Measurements from ENCODE around the gene HELQ. TPM values are rescaled to one million over a fixed set of nuclear protein-coding genes. Genes with fewer than 3 reads are reported as not detected.

Gene HELQ
- total and polyA plus RNA-seq, 2 of the 13 experiments (the other 11 are each of a cell fraction or from before 2014, with no cell fraction given): 6.6 to 10.8 TPM

DNA sequence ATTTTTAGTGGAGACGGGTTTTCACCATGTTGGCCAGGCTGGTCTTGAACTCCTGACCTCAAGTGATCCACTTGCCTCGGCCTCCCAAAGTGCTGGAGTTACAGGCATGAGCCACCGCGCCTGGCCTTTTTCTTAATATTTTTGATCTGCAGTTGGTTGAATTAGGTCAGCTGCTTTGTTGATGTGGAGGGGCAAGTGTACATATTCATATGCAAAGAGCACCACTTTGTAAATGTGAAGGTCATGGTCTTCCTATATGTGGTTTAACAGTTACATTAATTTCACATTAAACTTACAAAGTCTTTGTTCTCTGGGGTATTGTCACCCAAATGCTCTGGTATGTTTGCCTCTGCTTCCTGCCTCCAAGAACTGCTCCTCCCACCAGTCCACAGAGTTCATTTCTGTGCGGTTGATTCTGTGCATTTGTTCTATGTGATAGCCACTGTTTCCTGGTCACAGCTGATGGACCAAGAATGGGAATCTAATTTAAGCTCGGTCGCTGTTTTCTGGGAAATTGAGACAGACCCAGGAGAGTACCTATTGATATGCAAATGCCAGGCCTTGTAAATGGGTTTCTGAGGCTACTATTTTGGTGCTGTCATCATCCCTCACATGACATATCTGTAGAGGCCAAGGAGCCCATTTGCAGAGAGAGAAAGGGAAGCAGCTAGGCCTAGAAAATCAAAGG lies 94.1 kb downstream of the HELQ start (continued):
- TF ChIP-seq KAT8 (CRISPR knock-in tag; IDR thresholded peaks at IDR 0.05) (peak; percentile 61), PRMT3 (CRISPR knock-in tag; IDR thresholded peaks at IDR 0.05; ENCODE audit: borderline replicate concordance, low read depth) (no peak), SYNCRIP (IDR thresholded peaks at IDR 0.05; ENCODE audit: insufficient read depth, low read depth, low read length) (no peak), ARNT2 (CRISPR knock-in tag; IDR thresholded peaks at IDR 0.05; ENCODE audit: low read depth) (0 out of 2 replicates have a peak, but pooled peaks have one; percentile 43), TGIF2 (CRISPR knock-in tag; IDR thresholded peaks at IDR 0.05) (no peak), ZNF724P (CRISPR knock-in tag; IDR thresholded peaks at IDR 0.05; ENCODE audit: borderline replicate concordance) (no peak), MYC (CRISPR knock-in tag; IDR thresholded peaks at IDR 0.05; ENCODE audit: borderline replicate concordance) (no peak), ARHGAP35 (CRISPR knock-in tag; IDR thresholded peaks at IDR 0.05; ENCODE audit: borderline replicate concordance) (no peak), ZNF543 (CRISPR knock-in tag; IDR thresholded peaks at IDR 0.05) (no peak), ZNF530 (CRISPR knock-in tag; IDR thresholded peaks at IDR 0.05; ENCODE audit: low read depth) (no peak)
- TF ChIP-seq, protein P1, sequence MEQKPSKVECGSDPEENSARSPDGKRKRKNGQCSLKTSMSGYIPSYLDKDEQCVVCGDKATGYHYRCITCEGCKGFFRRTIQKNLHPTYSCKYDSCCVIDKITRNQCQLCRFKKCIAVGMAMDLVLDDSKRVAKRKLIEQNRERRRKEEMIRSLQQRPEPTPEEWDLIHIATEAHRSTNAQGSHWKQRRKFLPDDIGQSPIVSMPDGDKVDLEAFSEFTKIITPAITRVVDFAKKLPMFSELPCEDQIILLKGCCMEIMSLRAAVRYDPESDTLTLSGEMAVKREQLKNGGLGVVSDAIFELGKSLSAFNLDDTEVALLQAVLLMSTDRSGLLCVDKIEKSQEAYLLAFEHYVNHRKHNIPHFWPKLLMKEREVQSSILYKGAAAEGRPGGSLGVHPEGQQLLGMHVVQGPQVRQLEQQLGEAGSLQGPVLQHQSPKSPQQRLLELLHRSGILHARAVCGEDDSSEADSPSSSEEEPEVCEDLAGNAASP (CRISPR knock-in tag; IDR thresholded peaks at IDR 0.05; ENCODE audit: borderline replicate concordance): no peak
- TF ChIP-seq, protein P2, sequence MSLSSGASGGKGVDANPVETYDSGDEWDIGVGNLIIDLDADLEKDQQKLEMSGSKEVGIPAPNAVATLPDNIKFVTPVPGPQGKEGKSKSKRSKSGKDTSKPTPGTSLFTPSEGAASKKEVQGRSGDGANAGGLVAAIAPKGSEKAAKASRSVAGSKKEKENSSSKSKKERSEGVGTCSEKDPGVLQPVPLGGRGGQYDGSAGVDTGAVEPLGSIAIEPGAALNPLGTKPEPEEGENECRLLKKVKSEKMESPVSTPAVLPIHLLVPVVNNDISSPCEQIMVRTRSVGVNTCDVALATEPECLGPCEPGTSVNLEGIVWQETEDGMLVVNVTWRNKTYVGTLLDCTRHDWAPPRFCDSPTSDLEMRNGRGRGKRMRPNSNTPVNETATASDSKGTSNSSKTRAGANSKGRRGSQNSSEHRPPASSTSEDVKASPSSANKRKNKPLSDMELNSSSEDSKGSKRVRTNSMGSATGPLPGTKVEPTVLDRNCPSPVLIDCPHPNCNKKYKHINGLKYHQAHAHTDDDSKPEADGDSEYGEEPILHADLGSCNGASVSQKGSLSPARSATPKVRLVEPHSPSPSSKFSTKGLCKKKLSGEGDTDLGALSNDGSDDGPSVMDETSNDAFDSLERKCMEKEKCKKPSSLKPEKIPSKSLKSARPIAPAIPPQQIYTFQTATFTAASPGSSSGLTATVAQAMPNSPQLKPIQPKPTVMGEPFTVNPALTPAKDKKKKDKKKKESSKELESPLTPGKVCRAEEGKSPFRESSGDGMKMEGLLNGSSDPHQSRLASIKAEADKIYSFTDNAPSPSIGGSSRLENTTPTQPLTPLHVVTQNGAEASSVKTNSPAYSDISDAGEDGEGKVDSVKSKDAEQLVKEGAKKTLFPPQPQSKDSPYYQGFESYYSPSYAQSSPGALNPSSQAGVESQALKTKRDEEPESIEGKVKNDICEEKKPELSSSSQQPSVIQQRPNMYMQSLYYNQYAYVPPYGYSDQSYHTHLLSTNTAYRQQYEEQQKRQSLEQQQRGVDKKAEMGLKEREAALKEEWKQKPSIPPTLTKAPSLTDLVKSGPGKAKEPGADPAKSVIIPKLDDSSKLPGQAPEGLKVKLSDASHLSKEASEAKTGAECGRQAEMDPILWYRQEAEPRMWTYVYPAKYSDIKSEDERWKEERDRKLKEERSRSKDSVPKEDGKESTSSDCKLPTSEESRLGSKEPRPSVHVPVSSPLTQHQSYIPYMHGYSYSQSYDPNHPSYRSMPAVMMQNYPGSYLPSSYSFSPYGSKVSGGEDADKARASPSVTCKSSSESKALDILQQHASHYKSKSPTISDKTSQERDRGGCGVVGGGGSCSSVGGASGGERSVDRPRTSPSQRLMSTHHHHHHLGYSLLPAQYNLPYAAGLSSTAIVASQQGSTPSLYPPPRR (CRISPR knock-in tag; IDR thresholded peaks at IDR 0.05; ENCODE audit: borderline replicate concordance): peak; percentile 73; the same call in 1 of the 2 replicates
- TF ChIP-seq, protein P3, sequence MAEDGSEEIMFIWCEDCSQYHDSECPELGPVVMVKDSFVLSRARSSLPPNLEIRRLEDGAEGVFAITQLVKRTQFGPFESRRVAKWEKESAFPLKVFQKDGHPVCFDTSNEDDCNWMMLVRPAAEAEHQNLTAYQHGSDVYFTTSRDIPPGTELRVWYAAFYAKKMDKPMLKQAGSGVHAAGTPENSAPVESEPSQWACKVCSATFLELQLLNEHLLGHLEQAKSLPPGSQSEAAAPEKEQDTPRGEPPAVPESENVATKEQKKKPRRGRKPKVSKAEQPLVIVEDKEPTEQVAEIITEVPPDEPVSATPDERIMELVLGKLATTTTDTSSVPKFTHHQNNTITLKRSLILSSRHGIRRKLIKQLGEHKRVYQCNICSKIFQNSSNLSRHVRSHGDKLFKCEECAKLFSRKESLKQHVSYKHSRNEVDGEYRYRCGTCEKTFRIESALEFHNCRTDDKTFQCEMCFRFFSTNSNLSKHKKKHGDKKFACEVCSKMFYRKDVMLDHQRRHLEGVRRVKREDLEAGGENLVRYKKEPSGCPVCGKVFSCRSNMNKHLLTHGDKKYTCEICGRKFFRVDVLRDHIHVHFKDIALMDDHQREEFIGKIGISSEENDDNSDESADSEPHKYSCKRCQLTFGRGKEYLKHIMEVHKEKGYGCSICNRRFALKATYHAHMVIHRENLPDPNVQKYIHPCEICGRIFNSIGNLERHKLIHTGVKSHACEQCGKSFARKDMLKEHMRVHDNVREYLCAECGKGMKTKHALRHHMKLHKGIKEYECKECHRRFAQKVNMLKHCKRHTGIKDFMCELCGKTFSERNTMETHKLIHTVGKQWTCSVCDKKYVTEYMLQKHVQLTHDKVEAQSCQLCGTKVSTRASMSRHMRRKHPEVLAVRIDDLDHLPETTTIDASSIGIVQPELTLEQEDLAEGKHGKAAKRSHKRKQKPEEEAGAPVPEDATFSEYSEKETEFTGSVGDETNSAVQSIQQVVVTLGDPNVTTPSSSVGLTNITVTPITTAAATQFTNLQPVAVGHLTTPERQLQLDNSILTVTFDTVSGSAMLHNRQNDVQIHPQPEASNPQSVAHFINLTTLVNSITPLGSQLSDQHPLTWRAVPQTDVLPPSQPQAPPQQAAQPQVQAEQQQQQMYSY (CRISPR knock-in tag; IDR thresholded peaks at IDR 0.05): no peak
- TF ChIP-seq, protein P4, sequence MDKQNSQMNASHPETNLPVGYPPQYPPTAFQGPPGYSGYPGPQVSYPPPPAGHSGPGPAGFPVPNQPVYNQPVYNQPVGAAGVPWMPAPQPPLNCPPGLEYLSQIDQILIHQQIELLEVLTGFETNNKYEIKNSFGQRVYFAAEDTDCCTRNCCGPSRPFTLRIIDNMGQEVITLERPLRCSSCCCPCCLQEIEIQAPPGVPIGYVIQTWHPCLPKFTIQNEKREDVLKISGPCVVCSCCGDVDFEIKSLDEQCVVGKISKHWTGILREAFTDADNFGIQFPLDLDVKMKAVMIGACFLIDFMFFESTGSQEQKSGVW (CRISPR knock-in tag; IDR thresholded peaks at IDR 0.05; ENCODE audit: borderline replicate concordance): no peak
- TF ChIP-seq, protein P5, sequence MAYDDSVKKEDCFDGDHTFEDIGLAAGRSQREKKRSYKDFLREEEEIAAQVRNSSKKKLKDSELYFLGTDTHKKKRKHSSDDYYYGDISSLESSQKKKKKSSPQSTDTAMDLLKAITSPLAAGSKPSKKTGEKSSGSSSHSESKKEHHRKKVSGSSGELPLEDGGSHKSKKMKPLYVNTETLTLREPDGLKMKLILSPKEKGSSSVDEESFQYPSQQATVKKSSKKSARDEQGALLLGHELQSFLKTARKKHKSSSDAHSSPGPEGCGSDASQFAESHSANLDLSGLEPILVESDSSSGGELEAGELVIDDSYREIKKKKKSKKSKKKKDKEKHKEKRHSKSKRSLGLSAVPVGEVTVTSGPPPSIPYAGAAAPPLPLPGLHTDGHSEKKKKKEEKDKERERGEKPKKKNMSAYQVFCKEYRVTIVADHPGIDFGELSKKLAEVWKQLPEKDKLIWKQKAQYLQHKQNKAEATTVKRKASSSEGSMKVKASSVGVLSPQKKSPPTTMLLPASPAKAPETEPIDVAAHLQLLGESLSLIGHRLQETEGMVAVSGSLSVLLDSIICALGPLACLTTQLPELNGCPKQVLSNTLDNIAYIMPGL (CRISPR knock-in tag; IDR thresholded peaks at IDR 0.05; ENCODE audit: borderline replicate concordance in 1 of 2, low read depth in 1 of 2): no peak; a peak in 2 of 4 replicates
